Superior temporal gyrus (tissue), 1 donor: Measurements from ENCODE around the gene SLC25A29.
A peak's percentile ranks its signal among the peaks of the same experiment; 100 is the strongest.
"Not testable (repeated sequence)": the region's sequence is repeated elsewhere in the genome, so short reads cannot be mapped to it uniquely, and the experiment has no call there.

Experiments used
- DNase-seq: peaks from one replicate; pipeline ENCODE4 v3.0.0-alpha.2; 2016; ENCODE audit errors: extremely low spot score

SLC25A29 gene, protein sequence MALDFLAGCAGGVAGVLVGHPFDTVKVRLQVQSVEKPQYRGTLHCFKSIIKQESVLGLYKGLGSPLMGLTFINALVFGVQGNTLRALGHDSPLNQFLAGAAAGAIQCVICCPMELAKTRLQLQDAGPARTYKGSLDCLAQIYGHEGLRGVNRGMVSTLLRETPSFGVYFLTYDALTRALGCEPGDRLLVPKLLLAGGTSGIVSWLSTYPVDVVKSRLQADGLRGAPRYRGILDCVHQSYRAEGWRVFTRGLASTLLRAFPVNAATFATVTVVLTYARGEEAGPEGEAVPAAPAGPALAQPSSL

DNA sequence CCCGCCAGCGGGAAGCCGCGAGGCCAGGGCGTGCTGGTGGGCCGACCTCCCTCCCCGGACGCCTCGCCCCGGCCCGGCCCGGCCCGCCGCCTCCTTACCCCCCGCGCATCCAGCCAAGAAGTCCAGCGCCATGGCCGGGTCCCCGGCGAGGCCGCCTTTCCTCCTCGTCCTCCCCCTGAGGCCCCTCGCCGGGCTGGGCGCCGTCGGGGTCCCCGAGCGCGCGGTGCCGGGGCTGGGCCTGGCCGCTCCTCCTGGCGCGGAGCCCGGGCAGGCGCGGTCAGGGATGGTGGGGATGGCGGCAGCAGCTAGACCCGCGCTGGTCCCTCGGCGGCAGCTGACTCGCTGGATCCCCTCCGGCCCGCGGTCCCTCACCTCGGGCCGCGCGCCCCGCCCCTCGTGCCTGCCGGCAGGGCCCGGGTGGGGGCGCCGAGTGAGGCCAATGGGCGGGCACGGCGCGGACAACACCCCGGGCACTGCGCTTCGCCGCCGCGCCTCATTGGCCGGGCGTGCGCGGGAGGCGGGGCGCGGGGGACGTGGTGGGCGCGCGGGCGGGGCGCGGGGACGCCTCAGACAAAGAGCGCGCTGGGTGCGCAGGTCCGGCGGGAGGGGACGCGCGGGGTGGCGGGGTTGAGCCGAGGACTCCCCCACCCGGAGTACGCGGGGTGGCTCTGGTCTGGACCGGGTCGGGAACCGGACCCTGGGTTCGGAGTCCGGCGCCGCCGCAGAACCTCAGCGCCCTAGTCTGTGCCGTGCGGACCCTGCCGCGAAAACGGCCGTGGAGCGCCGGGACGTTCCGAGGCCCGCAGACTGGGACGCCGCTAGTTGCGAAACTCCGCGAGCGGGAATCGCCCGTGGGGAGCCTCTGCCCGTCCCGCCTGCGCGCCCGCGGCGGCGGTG, at the start of gene SLC25A29:
Gene SLC25A29 (minus strand): TSS at position 344 of the 897 bp plus-strand sequence. CDS start 212 bp downstream, at position 132.
- peak; percentile 89 for DNase-seq

DNA sequence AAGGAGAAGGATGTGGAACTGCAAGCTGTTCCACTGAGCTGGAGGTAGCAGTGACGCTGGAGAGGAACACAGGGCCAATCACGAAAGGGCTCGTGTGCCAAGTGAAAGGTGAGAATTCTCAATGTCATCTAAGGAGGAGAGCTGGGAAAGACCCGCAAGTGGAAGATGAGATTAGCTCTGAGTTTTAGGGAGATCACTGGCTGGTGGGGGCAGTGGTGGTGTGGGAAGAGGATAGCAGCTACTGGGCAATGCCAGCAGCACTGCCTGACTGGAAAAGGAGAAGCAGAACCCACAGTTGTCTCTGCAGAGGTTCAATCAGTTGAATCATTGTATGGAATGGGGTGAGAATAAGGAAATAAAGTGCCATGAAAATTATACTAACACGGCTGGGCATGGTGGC, 44.7 kb upstream of the SLC25A29 start:
- no peak for DNase-seq

DNA sequence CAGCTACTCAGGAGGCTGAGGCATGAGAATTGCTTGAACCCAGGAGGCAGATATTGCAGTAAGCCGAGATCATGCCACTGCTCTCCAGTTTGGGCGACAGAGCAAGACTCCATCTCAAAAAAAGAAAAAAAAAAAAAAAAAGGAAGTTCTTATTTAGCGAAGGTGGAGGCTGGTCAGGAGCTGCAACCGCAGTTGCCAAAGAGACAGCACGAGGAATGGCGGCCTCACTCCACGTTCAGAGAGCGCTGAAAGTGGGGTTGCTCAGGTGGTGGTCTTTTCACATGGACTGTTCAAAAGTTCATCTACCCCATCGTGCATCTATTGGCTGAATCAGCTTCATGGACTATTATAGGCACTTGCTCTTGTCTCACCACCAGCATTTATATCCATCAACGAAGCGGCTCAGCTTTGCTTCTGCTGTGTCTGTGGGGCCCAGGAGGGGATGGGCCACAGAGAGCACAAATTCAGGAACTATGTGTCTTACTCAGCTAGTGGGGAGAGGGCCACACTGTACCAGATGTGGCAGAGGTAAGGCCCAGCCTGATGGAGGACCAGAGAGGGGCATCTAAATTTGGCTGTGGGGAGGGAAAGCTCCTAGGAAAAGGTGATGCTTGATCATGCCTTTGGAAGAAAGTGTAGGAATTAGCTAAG, 44.2 kb upstream of the SLC25A29 start:
- DNase-seq: no peak

DNA sequence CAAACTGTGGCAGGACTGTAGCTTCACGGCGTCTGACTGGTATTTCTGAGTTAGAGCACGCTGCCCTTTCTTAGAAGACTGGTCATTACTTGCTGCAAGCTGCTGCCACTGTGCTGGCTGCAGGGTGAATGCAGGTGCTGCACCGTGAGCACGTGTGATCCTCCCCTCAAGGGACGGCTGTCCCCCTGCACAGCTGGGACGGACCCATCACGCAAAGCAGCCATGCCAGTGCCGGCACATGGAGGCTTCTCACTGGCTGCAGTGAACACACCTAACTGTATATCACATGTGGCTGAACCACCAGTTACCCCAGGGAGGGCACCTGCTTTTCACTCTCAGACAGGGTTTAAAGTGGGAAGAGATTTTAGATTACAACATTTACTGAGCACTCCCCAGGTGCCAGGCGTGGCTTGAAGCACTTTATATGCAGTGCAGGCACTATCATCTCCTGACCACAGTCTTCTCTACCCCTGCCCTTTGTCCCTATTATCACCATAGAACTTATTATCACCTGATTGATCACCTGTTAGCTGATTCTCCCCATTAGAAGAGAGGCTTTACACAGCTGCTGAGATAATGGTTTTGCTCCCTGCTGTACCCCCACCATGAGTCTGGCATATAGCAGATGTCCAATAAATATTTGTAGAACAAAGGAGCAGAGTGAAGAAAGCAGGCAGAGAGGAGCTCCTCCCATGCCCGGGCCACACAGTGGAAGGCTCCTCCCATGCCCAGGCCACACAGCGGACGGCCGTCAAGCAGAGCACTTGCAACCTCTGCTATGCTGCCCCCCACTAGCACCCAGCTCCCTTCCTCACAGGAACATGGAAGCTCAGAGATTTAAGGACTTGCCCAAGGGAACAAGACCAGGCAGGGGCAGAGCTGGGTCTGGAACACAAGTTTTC, 42.8 kb upstream of the SLC25A29 start:
- DNase-seq: no peak

DNA sequence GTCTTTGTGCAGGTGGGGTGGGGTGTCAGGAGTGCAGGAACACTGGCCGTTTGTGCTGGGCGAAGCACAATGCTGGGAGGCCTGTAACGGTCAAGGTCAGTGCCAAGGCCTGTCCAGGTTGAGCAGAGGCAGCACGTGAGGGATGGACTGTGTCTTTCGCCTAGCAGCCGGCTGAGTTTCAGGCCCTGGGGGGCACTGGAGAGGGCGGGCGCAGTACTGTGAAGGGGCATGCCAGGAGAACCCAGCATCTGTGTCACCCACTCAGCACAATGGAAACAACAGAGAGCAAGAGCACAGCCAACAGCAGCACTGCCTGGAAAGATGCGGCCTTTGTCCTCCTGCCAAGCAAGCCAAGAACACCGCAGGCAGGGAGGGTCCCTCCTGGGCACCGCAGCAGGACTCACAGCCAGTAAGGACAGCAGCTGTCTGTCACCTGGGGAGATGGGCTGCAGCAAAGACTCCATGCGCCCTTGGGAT, 42.0 kb upstream of the SLC25A29 start:
- no peak for DNase-seq

DNA sequence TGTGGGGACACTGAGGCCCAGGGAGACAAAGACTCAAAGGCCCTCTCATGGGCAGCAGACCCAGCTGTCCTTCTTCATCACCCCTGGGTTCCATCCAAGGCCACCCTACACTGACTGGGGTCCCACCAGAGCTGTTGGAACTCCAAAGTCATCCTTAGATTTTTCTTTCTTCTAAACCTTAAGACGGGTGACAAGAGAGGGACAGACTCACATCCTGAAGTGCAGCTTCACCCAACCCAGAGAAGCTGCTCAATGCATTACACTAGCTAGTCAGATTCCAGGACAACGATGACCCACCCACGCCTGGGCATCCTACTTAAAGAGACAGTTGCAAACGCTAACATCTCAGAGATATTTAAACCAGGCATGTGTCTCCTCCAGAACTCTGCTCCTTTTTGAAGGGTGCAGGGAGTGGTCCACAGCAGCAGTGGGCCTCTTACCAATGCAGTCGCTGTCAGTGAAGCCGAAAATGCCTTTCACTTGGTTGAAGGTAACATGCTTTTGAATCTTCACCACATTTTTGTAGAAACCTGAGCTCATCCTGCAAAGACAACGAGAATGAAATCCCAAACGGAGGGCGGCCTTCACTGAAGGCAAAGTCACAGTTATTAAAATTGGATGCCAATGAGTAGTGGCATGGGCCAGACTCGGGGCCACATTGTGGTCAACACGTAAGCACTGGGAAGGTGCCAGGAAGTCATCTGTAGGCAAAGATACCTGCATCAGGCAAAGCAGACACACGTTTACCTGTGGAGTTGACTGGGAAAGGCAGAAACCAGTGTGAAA, 40.3 kb upstream of the SLC25A29 start:
- DNase-seq: no peak

DNA sequence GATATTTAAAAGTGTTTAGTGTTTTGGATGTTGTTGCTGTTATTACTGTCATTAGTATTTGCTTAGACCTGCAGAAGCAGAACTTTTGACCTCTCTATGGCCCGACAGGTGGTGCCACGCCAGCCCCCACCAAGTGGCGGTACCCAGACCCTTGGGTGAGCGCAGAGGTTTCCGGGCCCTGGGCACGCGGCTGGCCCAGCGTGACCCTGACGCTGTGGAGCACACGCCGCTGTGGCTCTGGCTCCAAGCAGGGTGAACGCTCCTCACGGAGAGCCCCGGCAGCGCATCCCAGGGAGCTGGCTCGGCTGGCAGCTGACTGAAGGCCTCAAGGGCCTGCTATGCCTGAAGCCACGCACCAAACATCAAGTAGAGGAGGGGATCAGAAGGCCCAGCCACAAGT, 39.5 kb upstream of the SLC25A29 start:
- no peak for DNase-seq

DNA sequence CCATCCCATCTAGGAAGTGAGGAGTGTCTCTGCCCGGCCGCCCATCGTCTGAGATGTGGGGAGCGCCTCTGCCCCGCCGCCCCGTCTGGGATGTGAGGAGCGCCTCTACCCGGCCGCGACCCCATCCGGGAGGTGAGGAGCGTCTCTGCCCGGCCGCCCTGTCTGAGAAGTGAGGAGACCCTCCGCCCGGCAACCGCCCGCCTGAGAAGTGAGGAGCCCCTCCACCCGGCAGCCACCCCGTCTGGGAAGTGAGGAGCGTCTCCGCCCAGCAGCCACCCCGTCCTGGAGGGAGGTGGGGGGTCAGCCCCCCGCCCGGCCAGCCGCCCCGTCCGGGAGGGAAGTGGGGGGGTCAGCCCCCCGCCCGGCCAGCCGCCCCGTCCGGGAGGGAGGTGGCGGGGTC, 38.4 kb upstream of the SLC25A29 start:
- not testable (repeated sequence) for DNase-seq

DNA sequence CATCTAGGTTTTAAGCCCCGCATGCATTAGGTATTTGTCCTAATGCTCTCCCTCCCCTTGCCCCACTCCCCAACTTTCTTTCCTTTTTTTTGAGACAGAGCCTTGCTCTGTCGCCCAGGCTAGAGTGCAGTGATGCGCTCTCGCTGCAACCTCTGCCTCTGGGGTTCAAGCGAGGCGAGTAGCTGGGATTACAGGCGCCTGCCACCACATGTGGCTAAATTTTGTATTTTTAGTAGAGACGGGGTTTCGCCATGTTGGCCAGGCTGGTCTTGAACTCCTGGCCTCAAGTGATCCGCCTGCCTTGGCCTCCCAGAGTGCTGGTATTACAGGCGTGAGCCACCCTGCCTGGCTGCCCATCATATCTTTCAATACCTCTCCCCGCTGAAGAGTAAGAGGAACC, 36.6 kb upstream of the SLC25A29 start:
- not testable (repeated sequence) for DNase-seq

DNA sequence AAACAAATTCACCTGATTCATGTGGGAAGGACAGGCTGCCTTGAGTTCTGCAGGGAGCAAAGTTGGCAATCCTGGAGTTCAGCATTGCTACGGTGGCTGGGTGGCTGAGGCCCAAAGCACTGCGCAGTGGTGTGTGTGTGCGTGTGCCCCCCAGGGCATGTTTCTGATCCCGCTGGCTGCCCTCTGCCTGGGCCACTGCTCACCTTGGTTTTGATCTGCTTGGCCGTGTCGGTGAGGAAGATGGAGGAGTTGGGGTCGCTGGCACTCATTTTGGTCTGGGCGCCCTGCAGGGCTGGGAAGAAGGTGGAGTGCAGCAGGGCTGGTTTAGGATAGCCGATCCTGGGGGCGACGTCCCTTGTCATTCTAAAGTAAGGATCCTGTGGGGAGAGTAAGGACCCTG, 36.0 kb upstream of the SLC25A29 start:
- no peak for DNase-seq

DNA sequence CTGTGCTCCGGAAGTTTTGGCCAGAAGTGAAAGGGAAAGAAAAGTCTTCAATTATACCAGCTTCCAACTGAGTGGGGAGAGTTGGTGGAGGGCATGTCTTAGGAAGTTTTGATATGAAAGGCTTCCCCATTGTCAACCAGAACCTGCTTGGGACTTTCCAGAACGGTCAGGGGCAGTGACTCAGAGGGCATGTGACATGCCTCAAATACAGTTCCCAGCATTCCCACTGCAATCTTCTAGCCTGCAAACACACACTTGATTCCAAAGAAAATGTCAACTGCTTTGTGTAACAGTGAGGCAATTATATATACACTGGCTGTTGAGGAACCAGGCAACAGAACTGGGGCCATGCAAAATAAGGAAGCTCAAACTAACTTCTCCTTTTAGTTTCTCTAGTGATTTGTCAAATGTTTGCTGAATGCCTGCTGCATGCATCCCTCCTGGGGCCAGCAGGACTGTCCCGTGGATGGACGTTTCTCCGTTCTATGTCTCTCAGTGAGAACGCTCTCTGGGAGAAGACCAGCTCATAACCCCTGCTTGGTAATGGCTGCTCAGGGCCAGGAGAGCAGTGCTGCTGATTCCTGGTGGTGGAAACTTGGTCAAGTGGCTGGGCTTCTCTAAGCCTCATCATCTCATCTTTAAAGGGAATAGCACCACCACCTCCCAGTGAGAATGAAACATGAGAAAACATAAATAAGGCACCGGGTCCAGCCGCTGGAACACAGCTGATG, 35.2 kb upstream of the SLC25A29 start:
- DNase-seq: peak; percentile 27

DNA sequence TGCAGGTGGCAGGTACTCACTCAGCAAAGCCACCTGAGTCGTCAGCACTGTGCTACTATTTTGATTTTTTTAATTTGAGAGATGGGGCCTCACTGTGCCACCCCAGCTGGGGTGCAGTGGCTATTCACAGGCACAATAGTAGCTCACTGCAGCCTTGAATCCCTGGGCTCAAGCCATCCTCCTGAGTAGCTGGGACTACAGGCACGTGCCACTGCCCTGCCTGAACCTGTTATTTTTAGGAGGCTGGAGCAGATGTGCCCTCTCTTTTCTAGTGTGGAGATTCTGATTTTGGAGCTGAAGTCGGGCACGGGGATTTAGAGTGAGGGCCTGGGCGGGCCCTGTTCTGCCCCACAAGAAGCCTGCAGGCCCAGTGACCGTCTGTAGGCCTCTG, 34.2 kb upstream of the SLC25A29 start:
- DNase-seq: no peak

DNA sequence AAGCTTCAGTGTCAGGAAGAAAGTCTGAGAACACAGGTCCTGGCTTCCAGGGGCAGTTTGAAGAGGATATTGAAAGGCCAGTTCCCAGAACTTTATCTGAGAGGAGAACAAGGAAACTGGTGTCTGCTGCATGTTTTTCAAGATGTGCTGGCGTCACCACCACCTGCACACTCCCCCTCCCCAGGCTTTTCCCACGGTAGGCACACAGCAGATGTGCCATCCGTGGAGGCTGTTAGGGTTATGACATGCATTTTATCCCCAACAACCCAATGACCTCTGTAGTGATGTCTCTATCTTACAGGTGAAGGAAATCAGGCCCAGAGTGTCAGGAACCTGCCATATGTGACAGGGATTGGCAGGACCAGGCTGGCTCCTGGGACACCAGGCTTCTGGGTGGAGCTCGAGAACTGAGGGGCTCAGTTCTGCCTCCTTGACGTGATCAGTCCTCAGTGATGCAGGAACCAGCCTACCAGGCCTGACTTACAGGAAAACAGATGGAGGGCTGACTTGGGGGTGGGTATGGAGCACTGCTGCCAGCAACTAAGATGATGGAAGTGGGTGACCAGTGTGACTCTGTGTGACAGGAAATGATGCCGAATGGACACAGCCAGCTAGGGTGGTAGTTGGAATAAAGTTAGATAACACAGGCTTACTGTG, 33.6 kb upstream of the SLC25A29 start:
- DNase-seq: no peak

DNA sequence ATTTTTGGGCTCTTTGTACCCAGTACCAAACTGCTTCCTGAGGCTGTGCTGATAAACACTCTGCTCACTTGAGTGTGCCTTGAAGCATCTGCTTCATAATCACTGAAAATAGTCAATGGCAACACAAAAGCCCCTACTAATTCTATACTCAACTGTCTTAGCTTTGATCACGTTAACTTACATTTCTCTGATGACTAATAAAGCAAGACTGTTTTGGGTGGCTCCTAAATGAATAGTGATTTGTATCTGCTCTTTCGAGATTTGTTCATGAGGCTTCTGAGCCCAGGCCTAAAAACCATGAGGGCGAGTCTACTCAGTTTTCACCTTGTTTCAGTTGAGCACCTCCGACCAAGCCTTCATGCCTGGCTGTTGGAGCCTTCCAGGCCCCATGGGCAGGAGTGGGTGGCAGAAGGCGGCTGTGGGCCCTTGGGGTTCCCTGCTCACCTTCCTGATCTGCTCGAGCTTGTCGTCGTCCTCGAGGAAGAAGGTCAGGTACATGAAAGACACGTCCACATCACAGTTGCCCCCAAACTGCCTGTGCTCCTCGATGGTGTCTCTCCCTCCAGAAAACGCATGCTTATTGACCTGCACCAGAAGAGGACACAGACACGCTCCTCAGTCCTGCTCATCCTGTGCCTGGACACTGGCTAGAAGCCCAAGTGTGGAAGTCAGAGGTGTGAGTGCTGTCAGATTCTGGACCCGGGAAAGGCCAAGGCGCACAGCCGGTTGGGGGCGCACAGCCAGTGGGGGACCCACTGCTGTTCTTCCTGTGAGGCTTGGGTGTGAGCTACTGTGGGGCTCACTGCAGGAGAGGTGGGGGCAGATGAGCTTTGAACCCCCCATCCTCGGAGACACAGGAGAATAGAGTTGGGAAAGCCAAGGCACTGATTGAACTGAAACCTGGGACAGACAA, 30.6 kb upstream of the SLC25A29 start:
- DNase-seq: no peak

DNA sequence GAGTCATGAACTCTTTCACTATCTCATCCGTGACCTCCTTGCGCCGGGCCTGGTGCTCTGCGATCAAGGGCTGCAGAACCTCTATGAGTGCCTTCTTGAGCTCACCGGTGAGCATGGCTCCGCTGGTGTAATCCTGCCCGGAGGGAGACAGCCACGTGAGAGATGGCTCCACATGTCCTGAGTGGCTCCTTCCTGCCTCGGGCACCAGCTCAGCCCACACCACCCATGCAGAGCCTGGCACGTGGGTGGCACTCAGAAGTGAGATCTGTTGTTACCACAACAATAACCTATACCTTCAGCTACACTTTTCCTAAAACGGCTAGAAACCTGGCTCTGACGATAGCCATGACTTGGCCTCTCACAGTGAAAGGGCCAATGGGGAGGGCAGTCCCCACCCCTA, 28.7 kb upstream of the SLC25A29 start:
- DNase-seq: no peak

DNA sequence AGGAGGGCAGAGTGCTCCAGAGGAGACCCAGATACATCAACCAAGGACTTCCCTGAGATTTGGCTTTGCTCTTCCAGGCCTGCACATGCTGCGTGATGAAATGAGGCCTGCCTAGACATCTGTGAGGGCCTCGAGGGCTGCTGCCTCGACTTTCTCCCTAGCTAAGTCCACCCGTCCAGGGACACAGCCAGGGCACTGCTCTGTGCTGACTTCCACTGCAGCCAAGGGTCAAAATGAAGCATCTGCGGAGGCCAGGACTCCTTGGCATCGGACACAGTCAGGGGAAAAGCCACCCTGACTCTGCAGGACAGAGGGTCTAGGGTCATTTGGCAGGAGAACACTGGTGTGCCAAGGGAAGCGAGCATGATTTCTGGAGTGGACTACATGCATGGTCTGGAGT, 27.6 kb upstream of the SLC25A29 start:
- no peak for DNase-seq

DNA sequence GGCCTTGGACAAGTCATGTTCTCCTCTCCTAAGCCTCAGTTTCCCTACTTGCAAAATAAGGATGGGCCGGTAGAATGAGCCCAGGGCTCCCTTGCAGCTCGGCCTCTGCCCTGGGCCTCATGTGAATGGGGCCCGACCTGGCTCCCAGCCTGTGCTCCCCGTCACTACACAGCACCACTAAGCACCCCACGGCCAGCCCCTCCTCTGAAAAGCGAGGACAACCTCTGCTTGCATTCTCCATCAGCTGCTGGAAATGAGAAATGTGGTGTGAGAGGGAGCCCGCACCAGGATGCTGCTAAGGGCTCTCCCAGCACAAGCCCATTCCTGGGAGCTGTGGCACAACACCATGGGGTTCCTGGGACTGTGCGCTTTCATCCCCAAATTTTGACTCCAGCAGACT, 27.1 kb upstream of the SLC25A29 start:
- no peak for DNase-seq

DNA sequence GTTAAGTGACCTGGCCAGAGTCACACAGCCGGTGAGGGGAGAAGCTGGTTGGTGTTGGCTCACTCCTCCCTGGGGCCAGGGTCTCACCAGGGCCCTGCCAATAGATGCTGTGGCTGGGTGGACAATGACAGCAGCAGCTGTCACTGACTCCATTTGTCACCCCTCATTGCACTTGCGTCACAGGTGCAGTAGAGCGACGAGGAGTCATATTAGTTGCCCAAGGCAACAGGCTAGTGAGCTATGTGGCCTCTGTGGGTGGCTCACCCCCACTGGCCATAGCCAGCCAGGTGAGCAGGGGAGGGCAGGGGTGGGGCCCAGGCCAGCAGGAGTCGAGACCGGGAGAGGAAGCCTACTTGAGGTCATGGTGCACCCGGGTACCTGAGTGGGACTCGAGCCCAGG, 26.6 kb upstream of the SLC25A29 start:
- no peak for DNase-seq
